Neural cell (in vitro differentiated cells): ENCODE results near the gene PCYT2.

Experiments used
- EP300 ChIP-seq: fragments of 450-650 bp; conservative IDR thresholded peaks from 2 replicates; pipeline ENCODE4 v1.6.1; 2014; ENCODE audit warnings: antibody characterized with exemption, mild to moderate bottlenecking, moderate library complexity; ENCODE audit not compliant: poor library complexity, severe bottlenecking
- EZH2 ChIP-seq: fragments of 200-600, 300-800 bp; shearing (Covaris generic), sonication (generic); IDR thresholded peaks from 2 replicates; pipeline ENCODE4 v1.6.1; 2014; ENCODE audit warnings: antibody characterized with exemption, low read length, borderline replicate concordance, mild to moderate bottlenecking; ENCODE audit not compliant: insufficient read depth, poor library complexity, severe bottlenecking
- POLR2AphosphoS5 ChIP-seq: IDR thresholded peaks from 2 replicates; pipeline ENCODE4 v1.6.1; 2012
- RAD21 ChIP-seq: fragments of 450-650 bp; conservative IDR thresholded peaks from 2 replicates; pipeline ENCODE4 v1.6.1; 2014; ENCODE audit warnings: antibody characterized with exemption, mild to moderate bottlenecking, moderate library complexity
- SMC3 ChIP-seq: fragments of 450-650 bp; conservative IDR thresholded peaks from 2 replicates; pipeline ENCODE4 v1.6.1; 2014; ENCODE audit warnings: antibody characterized with exemption, mild to moderate bottlenecking, moderate library complexity; ENCODE audit not compliant: poor library complexity
- TF ChIP-seq, protein P1 (sequence below): fragments of 450-650 bp; IDR thresholded peaks from 2 replicates; pipeline ENCODE4 v1.5.1; 2014; ENCODE audit warnings: antibody characterized with exemption, mild to moderate bottlenecking, moderate library complexity; ENCODE audit not compliant: poor library complexity, severe bottlenecking
- TF ChIP-seq, protein P2 (sequence below): IDR thresholded peaks from 2 replicates; pipeline ENCODE4 v1.6.1; 2012; ENCODE audit warnings: borderline replicate concordance

DNA sequence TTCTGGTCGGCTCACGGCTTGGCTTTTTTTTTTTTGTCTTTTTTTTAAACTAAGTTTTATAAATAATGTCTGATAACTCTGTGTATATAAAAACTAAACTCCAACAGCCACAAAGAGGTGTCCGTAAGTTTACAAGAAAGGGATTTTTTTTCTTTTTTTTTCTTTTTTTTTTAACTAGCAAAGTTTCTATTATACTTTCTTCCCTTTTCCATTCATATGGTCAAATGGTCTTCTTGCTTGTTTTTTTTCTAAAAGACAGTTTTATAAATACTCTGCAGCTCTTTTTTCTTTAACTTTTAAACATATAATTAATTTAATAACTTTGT, 10.3 kb upstream of the PCYT2 start:
- TF ChIP-seq, protein P1, sequence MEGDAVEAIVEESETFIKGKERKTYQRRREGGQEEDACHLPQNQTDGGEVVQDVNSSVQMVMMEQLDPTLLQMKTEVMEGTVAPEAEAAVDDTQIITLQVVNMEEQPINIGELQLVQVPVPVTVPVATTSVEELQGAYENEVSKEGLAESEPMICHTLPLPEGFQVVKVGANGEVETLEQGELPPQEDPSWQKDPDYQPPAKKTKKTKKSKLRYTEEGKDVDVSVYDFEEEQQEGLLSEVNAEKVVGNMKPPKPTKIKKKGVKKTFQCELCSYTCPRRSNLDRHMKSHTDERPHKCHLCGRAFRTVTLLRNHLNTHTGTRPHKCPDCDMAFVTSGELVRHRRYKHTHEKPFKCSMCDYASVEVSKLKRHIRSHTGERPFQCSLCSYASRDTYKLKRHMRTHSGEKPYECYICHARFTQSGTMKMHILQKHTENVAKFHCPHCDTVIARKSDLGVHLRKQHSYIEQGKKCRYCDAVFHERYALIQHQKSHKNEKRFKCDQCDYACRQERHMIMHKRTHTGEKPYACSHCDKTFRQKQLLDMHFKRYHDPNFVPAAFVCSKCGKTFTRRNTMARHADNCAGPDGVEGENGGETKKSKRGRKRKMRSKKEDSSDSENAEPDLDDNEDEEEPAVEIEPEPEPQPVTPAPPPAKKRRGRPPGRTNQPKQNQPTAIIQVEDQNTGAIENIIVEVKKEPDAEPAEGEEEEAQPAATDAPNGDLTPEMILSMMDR = no peak
- TF ChIP-seq, protein P2, sequence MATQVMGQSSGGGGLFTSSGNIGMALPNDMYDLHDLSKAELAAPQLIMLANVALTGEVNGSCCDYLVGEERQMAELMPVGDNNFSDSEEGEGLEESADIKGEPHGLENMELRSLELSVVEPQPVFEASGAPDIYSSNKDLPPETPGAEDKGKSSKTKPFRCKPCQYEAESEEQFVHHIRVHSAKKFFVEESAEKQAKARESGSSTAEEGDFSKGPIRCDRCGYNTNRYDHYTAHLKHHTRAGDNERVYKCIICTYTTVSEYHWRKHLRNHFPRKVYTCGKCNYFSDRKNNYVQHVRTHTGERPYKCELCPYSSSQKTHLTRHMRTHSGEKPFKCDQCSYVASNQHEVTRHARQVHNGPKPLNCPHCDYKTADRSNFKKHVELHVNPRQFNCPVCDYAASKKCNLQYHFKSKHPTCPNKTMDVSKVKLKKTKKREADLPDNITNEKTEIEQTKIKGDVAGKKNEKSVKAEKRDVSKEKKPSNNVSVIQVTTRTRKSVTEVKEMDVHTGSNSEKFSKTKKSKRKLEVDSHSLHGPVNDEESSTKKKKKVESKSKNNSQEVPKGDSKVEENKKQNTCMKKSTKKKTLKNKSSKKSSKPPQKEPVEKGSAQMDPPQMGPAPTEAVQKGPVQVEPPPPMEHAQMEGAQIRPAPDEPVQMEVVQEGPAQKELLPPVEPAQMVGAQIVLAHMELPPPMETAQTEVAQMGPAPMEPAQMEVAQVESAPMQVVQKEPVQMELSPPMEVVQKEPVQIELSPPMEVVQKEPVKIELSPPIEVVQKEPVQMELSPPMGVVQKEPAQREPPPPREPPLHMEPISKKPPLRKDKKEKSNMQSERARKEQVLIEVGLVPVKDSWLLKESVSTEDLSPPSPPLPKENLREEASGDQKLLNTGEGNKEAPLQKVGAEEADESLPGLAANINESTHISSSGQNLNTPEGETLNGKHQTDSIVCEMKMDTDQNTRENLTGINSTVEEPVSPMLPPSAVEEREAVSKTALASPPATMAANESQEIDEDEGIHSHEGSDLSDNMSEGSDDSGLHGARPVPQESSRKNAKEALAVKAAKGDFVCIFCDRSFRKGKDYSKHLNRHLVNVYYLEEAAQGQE = no peak
- TF ChIP-seq SMC3 (no peak), POLR2AphosphoS5 (no peak), EP300 (no peak), RAD21 (no peak), EZH2 (no peak)
